HCT116 (cell line): ENCODE data around the gene SPRR1A. TPM values are rescaled to one million over a fixed set of nuclear protein-coding genes. Genes with fewer than 3 reads are reported as not detected.

ENCODE experiments used
- ATAC-seq: fragments of 200-7000 bp; cut with Tn5 transposase; 2 replicates; pipeline ENCODE4 v1.9.1; 2020; ENCODE audit warnings: mild to moderate bottlenecking, moderate library complexity
- BruUV-seq: library from RNA; stranded (reverse); fragments of 400-500 nt; replicated peaks from 2 replicates; lab custom pipeline; 2021; lab: Mats Ljungman, UMichigan
- CTCF ChIA-PET: fragments of 300-600 bp; sonication (Branson Sonifier 250); formaldehyde crosslinking; loops from one replicate; lab custom pipeline; 2021; ENCODE audit warnings: antibody characterized with exemption; lab: Charles Lee
- POLR2A ChIA-PET: fragments of 300-600, 350-600 bp; sonication (Branson Sonifier 250); formaldehyde crosslinking; loops from one replicate; lab custom pipeline; 2021; ENCODE audit warnings: antibody characterized with exemption; lab: Charles Lee
- RAD21 ChIA-PET, 2 experiments: fragments of 300-600 bp; sonication (Branson Sonifier 250); formaldehyde crosslinking; loops; one replicate each; lab custom pipeline; 2023; ENCODE audit warnings: low total read pairs in 2 of 2; ENCODE audit not compliant: uncharacterized antibody in 2 of 2, unreplicated experiment in 2 of 2, low non-redundant PET in 1 of 2; lab: Charles Lee
- DNase-seq: peaks from one replicate; pipeline ENCODE4 v3.0.0-alpha.2; 2010; ENCODE audit warnings: low read depth, low spot score
- H2AFZ ChIP-seq: fragments of 200-600 bp; shearing (Covaris generic), sonication (generic); 2 replicates; pipeline ENCODE4 v1.6.1; 2017; ENCODE audit warnings: low read depth, mixed run types, mixed read lengths, antibody characterized with exemption, low read length; ENCODE audit not compliant: poor library complexity, severe bottlenecking
- H3K27ac ChIP-seq: 2 replicates; pipeline ENCODE4 v1.5.1; 2012; ENCODE audit warnings: low read depth, low read length
- H3K27me3 ChIP-seq: fragments of 200-600 bp; sonication (generic); 2 replicates; pipeline ENCODE4 v1.6.1; 2016; ENCODE audit warnings: mixed run types, low read length, mixed read lengths; ENCODE audit not compliant: insufficient read depth
- H3K36me3 ChIP-seq, 2 experiments: fragments of 200-500 bp in 1 of 2; fragments of 200-600 bp in 1 of 2; sonication (Bioruptor generic) in 1 of 2; sonication (generic) in 1 of 2; 2 replicates each; pipeline versions ENCODE4 v1.5.1 to v1.6.1; 2014 to 2016; ENCODE audit warnings: low read length in 2 of 2, inconsistent platforms in 1 of 2, mixed read lengths in 1 of 2, mixed run types in 1 of 2; ENCODE audit not compliant: insufficient read depth in 2 of 2, control insufficient read depth in 1 of 2
- H3K4me1 ChIP-seq, 2 experiments: fragments of 200-600 bp in 1 of 2; sonication (generic) in 1 of 2; 2 replicates each; pipeline versions ENCODE4 v1.5.1 to v1.6.1; 2012 to 2017; ENCODE audit warnings: low read length in 2 of 2, inconsistent platforms in 1 of 2, mild to moderate bottlenecking in 1 of 2, mixed read lengths in 1 of 2, mixed run types in 1 of 2, moderate library complexity in 1 of 2; ENCODE audit not compliant: insufficient read depth in 2 of 2, control insufficient read depth in 1 of 2
- H3K4me2 ChIP-seq: fragments of 200-600 bp; sonication (generic); 2 replicates; pipeline ENCODE4 v1.6.1; 2017; ENCODE audit warnings: mixed run types, low read length, mixed read lengths
- H3K4me3 ChIP-seq, 2 experiments: fragments of 200-600 bp in 1 of 2; sonication (generic) in 1 of 2; replicated peaks in 1 of 2; 2 replicates each; pipeline ENCODE4 v1.5.1; 2011 to 2016; ENCODE audit warnings: low read length in 2 of 2, control low read depth in 1 of 2, low read depth in 1 of 2, mild to moderate bottlenecking in 1 of 2, mixed read lengths in 1 of 2, mixed run types in 1 of 2
- H3K79me2 ChIP-seq: fragments of 200-600 bp; sonication (generic); 2 replicates; pipeline ENCODE4 v1.6.1; 2017; ENCODE audit warnings: mild to moderate bottlenecking, mixed run types, low read length, moderate library complexity, mixed read lengths; ENCODE audit not compliant: insufficient read depth
- H3K9ac ChIP-seq: fragments of 200-600 bp; sonication (generic); 2 replicates; pipeline ENCODE4 v1.6.1; 2016; ENCODE audit warnings: low read length, mixed read lengths
- H3K9me2 ChIP-seq: fragments of 200-600 bp; sonication (generic), shearing (Covaris generic); 2 replicates; pipeline ENCODE4 v1.6.1; 2017; ENCODE audit warnings: mixed run types, mild to moderate bottlenecking, moderate library complexity; ENCODE audit not compliant: insufficient read depth
- H3K9me3 ChIP-seq, 2 experiments: fragments of 200-500 bp in 1 of 2; fragments of 200-600 bp in 1 of 2; sonication (Bioruptor generic) in 1 of 2; sonication (generic) in 1 of 2; 2 replicates each; pipeline ENCODE4 v1.6.1; 2014 to 2017; ENCODE audit warnings: low read length in 2 of 2, mixed read lengths in 2 of 2, inconsistent platforms in 1 of 2, low read depth in 1 of 2, mild to moderate bottlenecking in 1 of 2, mixed run types in 1 of 2, moderate library complexity in 1 of 2; ENCODE audit not compliant: control insufficient read depth in 1 of 2, insufficient read depth in 1 of 2
- H4K20me1 ChIP-seq: fragments of 200-600 bp; sonication (generic), shearing (Covaris generic); 2 replicates; pipeline ENCODE4 v1.6.1; 2017; ENCODE audit warnings: mixed run types, mild to moderate bottlenecking, moderate library complexity; ENCODE audit not compliant: insufficient read depth
- EGR1 ChIP-seq: IDR thresholded peaks from 2 replicates; pipeline ENCODE4 v1.6.1; 2012; ENCODE audit warnings: low read depth
- ELF1 ChIP-seq: IDR thresholded peaks from 2 replicates; pipeline ENCODE4 v1.6.1; 2012; ENCODE audit warnings: low read depth, borderline replicate concordance
- EZH2 ChIP-seq: fragments of 200-600 bp; sonication (generic); IDR thresholded peaks from 2 replicates; pipeline ENCODE4 v1.6.1; 2017; ENCODE audit warnings: antibody characterized with exemption, mixed run types
- EZH2phosphoT487 ChIP-seq: fragments of 200-600 bp; IDR thresholded peaks from 2 replicates; pipeline ENCODE4 v1.6.1; 2018; ENCODE audit warnings: antibody characterized with exemption, borderline replicate concordance
- FOSL1 ChIP-seq: IDR thresholded peaks from 2 replicates; pipeline ENCODE4 v1.6.1; 2012; ENCODE audit warnings: low read depth
- POLR2A ChIP-seq: IDR thresholded peaks from 2 replicates; pipeline ENCODE4 v1.7.0; 2011; ENCODE audit warnings: borderline replicate concordance; ENCODE audit not compliant: insufficient read depth, insufficient read length; ENCODE audit errors: extremely low read depth
- RAD21 ChIP-seq: IDR thresholded peaks from 2 replicates; pipeline ENCODE4 v1.6.1; 2012; ENCODE audit warnings: low read depth, mild to moderate bottlenecking
- SIN3A ChIP-seq: IDR thresholded peaks from 2 replicates; pipeline ENCODE4 v1.6.1; 2012; ENCODE audit warnings: low read depth
- ZFX ChIP-seq: fragments of 450-650 bp; IDR thresholded peaks from 2 replicates; pipeline ENCODE4 v1.6.1; 2017
- ZNF274 ChIP-seq: fragments of 200-500 bp; sonication (Bioruptor generic); IDR thresholded peaks from 2 replicates; pipeline ENCODE4 v1.6.1; 2014; ENCODE audit warnings: mild to moderate bottlenecking, low read depth, low read length, inconsistent platforms
- intact Hi-C: fragments of 100-400 bp; cut with micrococcal nuclease; formaldehyde crosslinking; loops from 2 replicates; pipeline ENCODE4 v1.10.0; 2022
- total RNA-seq: library from RNA; stranded (reverse); gene quantifications from one replicate; pipeline ENCODE4 v1.2.1, GENCODE V29; 2021; ENCODE audit not compliant: unreplicated experiment
- TF ChIP-seq, protein P1 (sequence below): IDR thresholded peaks from 2 replicates; pipeline ENCODE4 v1.6.1; 2012
- TF ChIP-seq, protein P2 (sequence below), 3 experiments: fragments of 200-600 bp in 1 of 3; sonication (generic) in 1 of 3; IDR thresholded peaks in 2 of 3; conservative IDR thresholded peaks in 1 of 3; 2 replicates each; pipeline ENCODE4 v1.5.1; 2012 to 2017; ENCODE audit warnings: low read depth in 2 of 3, low read length in 2 of 3, antibody characterized with exemption in 1 of 3, borderline replicate concordance in 1 of 3, control low read depth in 1 of 3, mild to moderate bottlenecking in 1 of 3, mixed read lengths in 1 of 3, mixed run types in 1 of 3, moderate library complexity in 1 of 3; ENCODE audit not compliant: insufficient read depth in 1 of 3
- TF ChIP-seq, protein P3 (sequence below): IDR thresholded peaks from 2 replicates; pipeline ENCODE4 v1.6.1; 2012; ENCODE audit warnings: low read depth

The SPRR1A gene
- total RNA-seq, 1 experiment from 2014 or later: not detected

DNA sequence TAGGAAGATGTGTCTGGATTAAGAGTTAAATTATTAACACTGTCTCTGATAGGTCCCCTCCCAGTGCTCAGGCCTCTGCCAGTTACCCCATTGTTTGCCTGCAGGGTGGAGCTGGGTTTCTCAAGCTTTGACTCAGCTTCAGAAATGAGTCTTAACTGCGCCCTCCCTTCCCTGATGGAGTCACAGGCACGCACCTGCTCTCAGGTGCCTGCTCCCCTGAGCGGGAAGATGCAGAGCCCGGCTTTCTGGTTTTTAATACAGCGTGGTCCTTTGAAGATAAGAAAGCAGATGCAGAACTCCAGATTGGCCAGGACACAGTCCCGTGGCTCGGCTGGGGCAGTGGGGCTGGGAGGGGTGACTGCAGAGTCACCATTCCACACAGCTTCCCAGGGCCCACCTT is 16.7 kb upstream of the SPRR1A start (continued):
- TF ChIP-seq ZNF274 (no peak), ELF1 (no peak), POLR2A (no peak), FOSL1 (no peak)
- TF ChIP-seq, protein P1, sequence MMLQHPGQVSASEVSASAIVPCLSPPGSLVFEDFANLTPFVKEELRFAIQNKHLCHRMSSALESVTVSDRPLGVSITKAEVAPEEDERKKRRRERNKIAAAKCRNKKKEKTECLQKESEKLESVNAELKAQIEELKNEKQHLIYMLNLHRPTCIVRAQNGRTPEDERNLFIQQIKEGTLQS: no peak

DNA sequence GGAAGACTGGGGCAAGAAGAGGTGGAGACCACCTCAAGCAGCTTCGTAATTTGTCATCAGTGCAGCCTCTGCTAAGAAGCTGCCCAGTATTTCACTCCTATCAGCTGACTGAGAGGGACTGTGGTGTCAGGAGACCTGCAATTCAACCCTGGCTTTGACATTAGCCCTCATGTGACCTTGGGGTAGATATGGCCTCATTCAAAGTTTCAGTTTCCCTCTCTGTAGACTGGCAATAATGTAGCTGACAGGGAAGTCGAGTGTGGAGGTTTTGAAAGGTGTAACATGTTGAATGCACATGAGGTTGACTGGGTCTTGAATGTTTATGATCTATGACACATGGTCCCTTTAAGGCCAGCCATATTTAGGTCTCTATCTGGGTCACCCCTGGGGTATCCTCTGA is 15.6 kb upstream of the SPRR1A start:
- no peaks in the 10 kb centered on the region for H4K20me1 ChIP-seq
- TF ChIP-seq, protein P1: no peak
- TF ChIP-seq POLR2A (no peak), ZFX (no peak), FOSL1 (no peak), RAD21 (no peak), EZH2phosphoT487 (no peak), EGR1 (no peak), EZH2 (no peak), SIN3A (no peak)
- TF ChIP-seq, protein P2, sequence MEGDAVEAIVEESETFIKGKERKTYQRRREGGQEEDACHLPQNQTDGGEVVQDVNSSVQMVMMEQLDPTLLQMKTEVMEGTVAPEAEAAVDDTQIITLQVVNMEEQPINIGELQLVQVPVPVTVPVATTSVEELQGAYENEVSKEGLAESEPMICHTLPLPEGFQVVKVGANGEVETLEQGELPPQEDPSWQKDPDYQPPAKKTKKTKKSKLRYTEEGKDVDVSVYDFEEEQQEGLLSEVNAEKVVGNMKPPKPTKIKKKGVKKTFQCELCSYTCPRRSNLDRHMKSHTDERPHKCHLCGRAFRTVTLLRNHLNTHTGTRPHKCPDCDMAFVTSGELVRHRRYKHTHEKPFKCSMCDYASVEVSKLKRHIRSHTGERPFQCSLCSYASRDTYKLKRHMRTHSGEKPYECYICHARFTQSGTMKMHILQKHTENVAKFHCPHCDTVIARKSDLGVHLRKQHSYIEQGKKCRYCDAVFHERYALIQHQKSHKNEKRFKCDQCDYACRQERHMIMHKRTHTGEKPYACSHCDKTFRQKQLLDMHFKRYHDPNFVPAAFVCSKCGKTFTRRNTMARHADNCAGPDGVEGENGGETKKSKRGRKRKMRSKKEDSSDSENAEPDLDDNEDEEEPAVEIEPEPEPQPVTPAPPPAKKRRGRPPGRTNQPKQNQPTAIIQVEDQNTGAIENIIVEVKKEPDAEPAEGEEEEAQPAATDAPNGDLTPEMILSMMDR (IDR thresholded peaks at IDR 0.05 in 2 of 3, conservative IDR thresholded peaks at IDR 0.05 in 1 of 3; ENCODE audit: borderline replicate concordance in 1 of 3, insufficient read depth in 1 of 3, low read depth in 2 of 3, low read length in 2 of 3): no peak
- TF ChIP-seq, protein P3, sequence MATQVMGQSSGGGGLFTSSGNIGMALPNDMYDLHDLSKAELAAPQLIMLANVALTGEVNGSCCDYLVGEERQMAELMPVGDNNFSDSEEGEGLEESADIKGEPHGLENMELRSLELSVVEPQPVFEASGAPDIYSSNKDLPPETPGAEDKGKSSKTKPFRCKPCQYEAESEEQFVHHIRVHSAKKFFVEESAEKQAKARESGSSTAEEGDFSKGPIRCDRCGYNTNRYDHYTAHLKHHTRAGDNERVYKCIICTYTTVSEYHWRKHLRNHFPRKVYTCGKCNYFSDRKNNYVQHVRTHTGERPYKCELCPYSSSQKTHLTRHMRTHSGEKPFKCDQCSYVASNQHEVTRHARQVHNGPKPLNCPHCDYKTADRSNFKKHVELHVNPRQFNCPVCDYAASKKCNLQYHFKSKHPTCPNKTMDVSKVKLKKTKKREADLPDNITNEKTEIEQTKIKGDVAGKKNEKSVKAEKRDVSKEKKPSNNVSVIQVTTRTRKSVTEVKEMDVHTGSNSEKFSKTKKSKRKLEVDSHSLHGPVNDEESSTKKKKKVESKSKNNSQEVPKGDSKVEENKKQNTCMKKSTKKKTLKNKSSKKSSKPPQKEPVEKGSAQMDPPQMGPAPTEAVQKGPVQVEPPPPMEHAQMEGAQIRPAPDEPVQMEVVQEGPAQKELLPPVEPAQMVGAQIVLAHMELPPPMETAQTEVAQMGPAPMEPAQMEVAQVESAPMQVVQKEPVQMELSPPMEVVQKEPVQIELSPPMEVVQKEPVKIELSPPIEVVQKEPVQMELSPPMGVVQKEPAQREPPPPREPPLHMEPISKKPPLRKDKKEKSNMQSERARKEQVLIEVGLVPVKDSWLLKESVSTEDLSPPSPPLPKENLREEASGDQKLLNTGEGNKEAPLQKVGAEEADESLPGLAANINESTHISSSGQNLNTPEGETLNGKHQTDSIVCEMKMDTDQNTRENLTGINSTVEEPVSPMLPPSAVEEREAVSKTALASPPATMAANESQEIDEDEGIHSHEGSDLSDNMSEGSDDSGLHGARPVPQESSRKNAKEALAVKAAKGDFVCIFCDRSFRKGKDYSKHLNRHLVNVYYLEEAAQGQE: no peak
- TF ChIP-seq, all 23 proteins: peak for 0
- CTCF ChIA-PET: no interaction called here
- RAD21 ChIA-PET: no interaction called here
- H3K79me2 ChIP-seq: no peaks in the 10 kb centered on the region
- peaks cover 29% of the 10 kb centered on the region for H3K27me3 ChIP-seq
- no peak for ATAC-seq
- no peak overlapping the region for H3K27ac ChIP-seq
- H3K36me3 ChIP-seq: no peaks in the 10 kb centered on the region
- DNase-seq: no peak
- H3K9me2 ChIP-seq: no peaks in the 10 kb centered on the region
- no peak overlapping the region for H3K4me3 ChIP-seq
- no peak overlapping the region for H3K9ac ChIP-seq
- intact Hi-C loops: no loop called here
- H2AFZ ChIP-seq: no peak overlapping the region
- H3K4me2 ChIP-seq: no peak overlapping the region
- POLR2A ChIA-PET: no interaction called here
- BruUV-seq: no TSS peak
- H3K9me3 ChIP-seq: no peaks in the 10 kb centered on the region
- H3K4me1 ChIP-seq: no peaks in the 10 kb centered on the region
